Tibial nerve (tissue), 4 donors: ENCODE data around the gene KNTC1. TPM values are rescaled to one million over a fixed set of nuclear protein-coding genes. Genes with fewer than 3 reads are reported as not detected.

Experiments used
- DNase-seq, 2 donors: peaks; one replicate each; pipeline ENCODE4 v3.0.0-alpha.2; 2019; ENCODE audit warnings: low spot score in 2 of 2
- H3K27ac ChIP-seq, 4 donors: fragments of 200-600 bp; sonication (generic) in 3 of 4; one replicate each; pipeline ENCODE4 v1.5.1; 2017 to 2019; ENCODE audit warnings: mild to moderate bottlenecking in 1 of 4
- H3K27me3 ChIP-seq, 2 donors: fragments of 200-600 bp; sonication (generic) in 1 of 2; one replicate each; pipeline versions ENCODE4 v1.5.1 to v1.6.0; 2017 to 2019
- H3K36me3 ChIP-seq, 3 donors: fragments of 200-600 bp; sonication (generic); one replicate each; pipeline ENCODE4 v1.5.1; 2018 to 2019
- H3K4me1 ChIP-seq, 4 donors: fragments of 200-600 bp; sonication (generic) in 3 of 4; one replicate each; pipeline ENCODE4 v1.5.1; 2017 to 2019
- H3K4me3 ChIP-seq, 4 donors: fragments of 200-600 bp; sonication (generic) in 3 of 4; one replicate each; pipeline ENCODE4 v1.5.1; 2017 to 2019; ENCODE audit warnings: mild to moderate bottlenecking in 1 of 4, moderate library complexity in 1 of 4
- H3K9me3 ChIP-seq, 4 donors: fragments of 200-600 bp; sonication (generic) in 3 of 4; one replicate each; pipeline ENCODE4 v1.5.1; 2017 to 2019
- EP300 ChIP-seq, 2 donors: sonication (generic); formaldehyde crosslinking; IDR thresholded peaks; one replicate each; pipeline ENCODE4 v1.6.1; 2017; ENCODE audit warnings: antibody characterized with exemption in 2 of 2, mild to moderate bottlenecking in 1 of 2
- POLR2A ChIP-seq, 2 donors: fragments of 450-650 bp; IDR thresholded peaks; one replicate each; pipeline ENCODE4 v1.6.1; 2017; ENCODE audit warnings: antibody characterized with exemption in 2 of 2, mild to moderate bottlenecking in 2 of 2, moderate library complexity in 2 of 2
- WGBS, 2 donors: methylation state at CpG; one replicate each; pipeline ENCODE4 v1.1.5; 2018; 5-methylcytosine and 5-hydroxymethylcytosine counted together
- total RNA-seq, 4 donors: library from RNA; depleted of rRNA; stranded (reverse); fragments of >200 nt; gene quantifications; one replicate each; pipeline ENCODE4 v1.1.0, GENCODE V29; 2016
- TF ChIP-seq, protein P1 (sequence below), 5 experiments: fragments of 200-600 bp in 3 of 5; fragments of 450-650 bp in 2 of 5; sonication (generic) in 3 of 5; IDR thresholded peaks; one replicate each; pipeline ENCODE4 v1.5.1; 2016 to 2019; ENCODE audit warnings: antibody characterized with exemption in 5 of 5, mild to moderate bottlenecking in 3 of 5, moderate library complexity in 2 of 5

Gene KNTC1
- total RNA-seq, 4 donors from 2014 or later, result 14.2 to 27.8 (median 19.7) TPM

DNA sequence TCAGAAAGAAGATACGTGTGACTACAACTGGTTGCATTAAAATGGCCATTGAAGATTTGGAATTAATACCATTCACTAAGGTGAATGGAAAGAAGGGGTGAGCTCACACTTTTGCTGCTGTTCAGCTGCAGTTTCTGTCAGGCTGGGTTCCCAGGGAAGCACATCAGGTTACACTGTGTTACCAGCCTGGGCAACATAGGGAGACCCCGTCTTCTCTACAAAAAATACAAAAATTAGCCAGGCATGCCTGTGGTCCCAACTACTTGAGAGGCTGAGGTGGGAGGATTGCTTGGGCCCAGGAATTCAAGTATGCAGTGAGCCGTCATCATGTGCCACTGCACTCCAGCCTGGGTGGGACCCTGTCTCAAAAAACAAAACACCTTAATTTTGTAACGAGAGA, 13.4 kb upstream of the KNTC1 start:
- no peak overlapping the region for H3K27ac ChIP-seq
- no peaks in the 10 kb centered on the region for H3K4me1 ChIP-seq
- no peaks in the 10 kb centered on the region for H3K9me3 ChIP-seq
- WGBS, 2 donors, result 84 to 89% methylated on average over 4 of the region's 4 CpGs
- TF ChIP-seq POLR2A (IDR thresholded peaks at IDR 0.05), result no peak
- TF ChIP-seq, protein P1, sequence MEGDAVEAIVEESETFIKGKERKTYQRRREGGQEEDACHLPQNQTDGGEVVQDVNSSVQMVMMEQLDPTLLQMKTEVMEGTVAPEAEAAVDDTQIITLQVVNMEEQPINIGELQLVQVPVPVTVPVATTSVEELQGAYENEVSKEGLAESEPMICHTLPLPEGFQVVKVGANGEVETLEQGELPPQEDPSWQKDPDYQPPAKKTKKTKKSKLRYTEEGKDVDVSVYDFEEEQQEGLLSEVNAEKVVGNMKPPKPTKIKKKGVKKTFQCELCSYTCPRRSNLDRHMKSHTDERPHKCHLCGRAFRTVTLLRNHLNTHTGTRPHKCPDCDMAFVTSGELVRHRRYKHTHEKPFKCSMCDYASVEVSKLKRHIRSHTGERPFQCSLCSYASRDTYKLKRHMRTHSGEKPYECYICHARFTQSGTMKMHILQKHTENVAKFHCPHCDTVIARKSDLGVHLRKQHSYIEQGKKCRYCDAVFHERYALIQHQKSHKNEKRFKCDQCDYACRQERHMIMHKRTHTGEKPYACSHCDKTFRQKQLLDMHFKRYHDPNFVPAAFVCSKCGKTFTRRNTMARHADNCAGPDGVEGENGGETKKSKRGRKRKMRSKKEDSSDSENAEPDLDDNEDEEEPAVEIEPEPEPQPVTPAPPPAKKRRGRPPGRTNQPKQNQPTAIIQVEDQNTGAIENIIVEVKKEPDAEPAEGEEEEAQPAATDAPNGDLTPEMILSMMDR (IDR thresholded peaks at IDR 0.05), result no peak
- TF ChIP-seq EP300 (IDR thresholded peaks at IDR 0.05), result no peak
- H3K27me3 ChIP-seq, result no peaks in the 10 kb centered on the region
- H3K36me3 ChIP-seq, result peaks cover 8 to 100% (median 57%) of the 10 kb centered on the region in 3 donors
- DNase-seq, result no peak
- H3K4me3 ChIP-seq, result no peak overlapping the region

GRCh38 chr12:122515275-122515674, 11.8 kb upstream of the KNTC1 start:
- no peak for DNase-seq
- peaks cover 8 to 100% (median 53%) of the 10 kb centered on the region in 3 donors for H3K36me3 ChIP-seq
- WGBS, 2 donors, result 93 to 94% methylated on average over 2 of the region's 2 CpGs
- H3K4me1 ChIP-seq, result no peaks in the 10 kb centered on the region
- TF ChIP-seq, protein P1 (IDR thresholded peaks at IDR 0.05), result no peak
- TF ChIP-seq POLR2A (IDR thresholded peaks at IDR 0.05) (no peak), EP300 (IDR thresholded peaks at IDR 0.05) (no peak)
- H3K4me3 ChIP-seq, result no peak overlapping the region
- H3K27ac ChIP-seq, result no peak overlapping the region
- H3K27me3 ChIP-seq, result no peaks in the 10 kb centered on the region
- H3K9me3 ChIP-seq, result no peaks in the 10 kb centered on the region

GRCh38 chr12:122516544-122517361, 10.3 kb upstream of the KNTC1 start:
- Histone ChIP-seq H3K36me3 (peaks cover 8 to 100% (median 51%) of the 10 kb centered on the region in 3 donors), H3K4me3 (no peak overlapping the region), H3K9me3 (no peaks in the 10 kb centered on the region), H3K27me3 (no peaks in the 10 kb centered on the region), H3K4me1 (peaks cover 0 to 5% (median under 1%) of the 10 kb centered on the region in 4 donors), H3K27ac (no peak overlapping the region)
- no peak for DNase-seq
- TF ChIP-seq POLR2A (IDR thresholded peaks at IDR 0.05) (no peak), EP300 (IDR thresholded peaks at IDR 0.05) (no peak)
- TF ChIP-seq, protein P1 (IDR thresholded peaks at IDR 0.05), result no peak
- 92 to 94% methylated on average over 13 of the region's 13 CpGs for WGBS, 2 donors

GRCh38 chr12:122517877-122518276, 9.2 kb upstream of the KNTC1 start:
- 55 to 71% methylated on average over 5 of the region's 5 CpGs for WGBS, 2 donors
- H3K9me3 ChIP-seq, result no peaks in the 10 kb centered on the region
- H3K36me3 ChIP-seq, result peaks cover 8 to 94% (median 40%) of the 10 kb centered on the region in 3 donors

DNA sequence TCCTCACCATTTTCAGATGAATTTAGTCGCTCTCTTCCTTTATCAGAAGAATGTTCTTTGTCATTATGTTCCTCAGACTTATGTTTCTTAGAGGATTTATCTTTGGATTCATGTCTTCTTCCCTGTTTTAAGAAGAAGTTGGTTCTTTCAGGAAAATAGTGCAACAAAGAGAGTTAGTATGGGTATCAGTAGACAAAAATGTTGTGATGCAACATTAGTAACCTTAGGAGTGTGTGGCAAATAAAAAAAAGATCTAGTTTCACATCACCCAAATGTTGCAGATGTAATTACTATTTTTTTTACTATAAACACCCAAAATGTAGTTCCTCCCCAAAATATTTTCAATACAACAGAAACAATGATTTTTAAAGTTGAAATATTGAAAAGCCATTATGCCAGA, 8.1 kb upstream of the KNTC1 start:
- Histone ChIP-seq H3K27me3 (no peaks in the 10 kb centered on the region), H3K27ac (no peak overlapping the region), H3K4me1 (peaks cover 0 to 27% (median 18%) of the 10 kb centered on the region in 4 donors), H3K36me3 (peaks cover 8 to 84% (median 39%) of the 10 kb centered on the region in 3 donors), H3K4me3 (no peak overlapping the region), H3K9me3 (no peaks in the 10 kb centered on the region)
- no peak for DNase-seq
- no peak for TF ChIP-seq POLR2A (IDR thresholded peaks at IDR 0.05)
- no peak for TF ChIP-seq EP300 (IDR thresholded peaks at IDR 0.05)
- WGBS, 2 donors, result 98 to 100% methylated on average over 1 of the region's 1 CpG

More at GRCh38 chr12:122517877-122518276, 9.2 kb upstream of the KNTC1 start:
- H3K27me3 ChIP-seq, result no peaks in the 10 kb centered on the region
- no peak overlapping the region for H3K27ac ChIP-seq
- no peak for DNase-seq
- no peak for TF ChIP-seq POLR2A (IDR thresholded peaks at IDR 0.05)
- no peak for TF ChIP-seq EP300 (IDR thresholded peaks at IDR 0.05)
- TF ChIP-seq, protein P1 (IDR thresholded peaks at IDR 0.05), result no peak
- peaks cover 0 to 16% (median 10%) of the 10 kb centered on the region in 4 donors for H3K4me1 ChIP-seq
- no peak overlapping the region for H3K4me3 ChIP-seq
